GM12874 (cell line): ENCODE results near the gene HACD2.

Source experiments
- TF ChIP-seq, protein P1 (sequence below): IDR thresholded peaks from 2 replicates; pipeline ENCODE4 v1.5.1; 2011; ENCODE audit warnings: low read depth, mild to moderate bottlenecking, control low read depth, low read length, moderate library complexity; ENCODE audit not compliant: insufficient read depth

HACD2 gene

DNA sequence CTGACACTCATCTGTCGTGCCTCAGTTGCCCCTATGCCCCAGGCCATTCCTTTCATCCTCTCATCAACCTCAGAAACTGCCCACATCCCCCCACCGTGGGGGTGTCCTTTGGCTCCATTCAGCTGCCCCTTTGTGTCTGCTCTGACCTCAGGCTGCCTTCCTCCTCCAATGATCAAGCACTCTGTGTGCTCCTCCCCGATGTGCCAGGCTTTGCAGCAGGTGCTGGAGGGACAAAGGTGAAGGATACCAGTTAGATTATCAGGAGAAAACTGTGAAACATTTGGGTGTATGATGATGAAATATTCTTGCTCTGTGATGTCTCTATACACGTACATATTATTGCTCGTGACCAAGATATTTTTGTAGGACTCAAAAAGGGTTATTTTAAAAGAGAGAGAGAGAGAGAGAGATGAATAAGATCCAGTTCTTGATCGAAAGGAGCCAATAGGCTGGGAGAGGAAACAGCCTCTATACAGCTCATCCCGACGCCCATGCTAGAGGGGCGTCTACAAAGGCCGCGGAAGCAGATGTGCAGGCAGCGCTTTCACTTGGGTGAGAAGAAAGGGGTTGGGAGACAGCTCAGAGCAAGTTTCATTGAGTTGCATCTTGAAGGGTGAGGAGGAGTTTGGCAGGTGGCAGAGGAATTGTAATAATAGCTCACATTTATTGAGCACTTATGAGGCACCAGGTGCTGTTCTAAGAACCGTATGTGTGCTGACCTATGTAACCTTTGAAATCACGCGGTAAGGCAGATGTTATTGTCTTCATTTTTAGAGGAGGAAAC is 107.7 kb downstream of the HACD2 start:
- TF ChIP-seq, protein P1, sequence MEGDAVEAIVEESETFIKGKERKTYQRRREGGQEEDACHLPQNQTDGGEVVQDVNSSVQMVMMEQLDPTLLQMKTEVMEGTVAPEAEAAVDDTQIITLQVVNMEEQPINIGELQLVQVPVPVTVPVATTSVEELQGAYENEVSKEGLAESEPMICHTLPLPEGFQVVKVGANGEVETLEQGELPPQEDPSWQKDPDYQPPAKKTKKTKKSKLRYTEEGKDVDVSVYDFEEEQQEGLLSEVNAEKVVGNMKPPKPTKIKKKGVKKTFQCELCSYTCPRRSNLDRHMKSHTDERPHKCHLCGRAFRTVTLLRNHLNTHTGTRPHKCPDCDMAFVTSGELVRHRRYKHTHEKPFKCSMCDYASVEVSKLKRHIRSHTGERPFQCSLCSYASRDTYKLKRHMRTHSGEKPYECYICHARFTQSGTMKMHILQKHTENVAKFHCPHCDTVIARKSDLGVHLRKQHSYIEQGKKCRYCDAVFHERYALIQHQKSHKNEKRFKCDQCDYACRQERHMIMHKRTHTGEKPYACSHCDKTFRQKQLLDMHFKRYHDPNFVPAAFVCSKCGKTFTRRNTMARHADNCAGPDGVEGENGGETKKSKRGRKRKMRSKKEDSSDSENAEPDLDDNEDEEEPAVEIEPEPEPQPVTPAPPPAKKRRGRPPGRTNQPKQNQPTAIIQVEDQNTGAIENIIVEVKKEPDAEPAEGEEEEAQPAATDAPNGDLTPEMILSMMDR = no peak

DNA sequence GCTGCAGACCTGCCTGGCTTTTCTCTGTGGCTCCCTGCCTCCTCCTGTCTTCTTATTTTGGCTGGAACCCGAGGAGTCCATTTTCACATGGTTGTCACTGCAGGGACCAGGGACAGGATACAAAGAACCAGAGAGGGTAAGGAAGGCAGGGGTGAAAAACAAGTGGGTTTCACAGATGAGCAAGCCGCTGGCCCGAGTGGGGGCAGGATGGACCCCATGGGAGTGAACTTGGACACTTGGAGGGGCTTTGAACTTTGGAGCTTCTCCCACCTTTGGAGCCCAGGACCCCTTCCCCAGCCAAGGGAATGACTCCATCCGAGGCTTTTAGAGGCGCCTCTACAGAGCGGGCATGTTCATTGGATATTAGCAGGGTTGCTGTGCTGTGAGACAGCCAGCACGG is 109.1 kb downstream of the HACD2 start:
- TF ChIP-seq, protein P1 = no peak

DNA sequence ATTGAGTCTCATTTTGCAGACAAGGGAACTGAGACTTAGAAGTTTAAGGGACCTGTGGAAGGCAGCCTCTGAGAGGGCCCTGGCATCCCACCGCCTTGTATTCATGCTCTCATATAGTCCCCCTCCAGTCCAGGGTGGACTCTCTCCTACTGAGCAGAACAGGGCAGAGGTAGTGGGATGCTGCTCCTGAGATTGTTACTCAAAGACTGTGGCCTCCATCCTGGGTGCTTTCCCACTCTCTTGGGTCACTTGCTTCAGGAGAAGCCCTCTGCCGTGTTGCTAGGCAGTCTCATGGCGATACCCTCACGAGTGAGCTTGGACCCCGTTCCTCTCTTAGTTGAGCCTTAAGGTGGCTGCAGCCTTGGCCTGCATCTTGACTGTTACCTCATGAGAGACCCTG is 113.7 kb downstream of the HACD2 start:
- TF ChIP-seq, protein P1 = no peak

DNA sequence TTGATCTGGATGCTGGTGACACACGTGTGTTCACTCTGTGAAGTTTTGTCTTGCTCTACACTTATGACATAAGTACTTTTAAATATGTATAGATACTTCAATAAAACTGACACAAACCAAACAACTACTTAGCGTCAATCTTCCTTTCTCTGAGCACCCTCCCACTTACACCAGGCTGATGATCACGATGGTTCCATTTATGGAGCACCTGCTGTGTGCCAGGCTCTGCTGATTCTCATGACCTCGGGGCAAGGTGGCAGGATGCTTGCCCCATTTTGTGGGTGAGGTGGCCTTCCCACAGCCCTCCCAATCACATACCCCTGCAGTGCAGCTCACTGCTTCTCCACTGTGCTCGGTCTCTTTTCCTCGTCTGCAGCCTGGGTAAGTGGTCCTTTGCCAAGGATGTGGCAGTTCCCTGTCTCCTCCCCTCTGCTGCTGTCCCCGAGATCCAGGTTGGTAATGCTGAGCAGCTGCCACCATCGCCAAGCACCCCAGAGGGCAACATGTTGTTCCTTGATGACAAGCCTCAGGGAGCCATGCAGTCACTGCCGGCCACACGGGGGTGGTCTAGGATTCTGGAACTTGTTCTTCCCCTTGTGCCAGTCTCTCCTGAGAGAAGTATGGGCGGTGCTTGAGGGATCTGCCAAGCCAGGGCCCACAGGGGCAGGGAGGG is 115.4 kb downstream of the HACD2 start:
- TF ChIP-seq, protein P1 = no peak

DNA sequence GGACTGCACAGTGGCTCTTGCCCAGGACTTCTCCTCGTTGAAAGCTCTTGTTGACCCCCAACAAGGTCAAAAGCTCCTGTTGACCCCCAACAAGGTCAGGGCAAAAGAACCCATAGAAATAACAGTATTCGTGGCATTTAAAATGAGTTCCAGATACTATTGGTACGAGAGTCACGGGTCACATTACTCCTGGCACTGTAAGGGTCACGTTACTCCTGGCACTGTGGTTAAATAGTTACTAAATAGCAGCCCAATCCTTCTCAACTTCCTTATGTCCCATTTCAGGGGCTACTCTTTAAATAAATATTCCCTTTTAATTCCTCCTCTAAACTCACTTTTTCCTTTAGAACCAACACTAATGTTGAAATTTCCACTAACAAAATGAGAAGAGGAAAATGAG is 117.8 kb downstream of the HACD2 start:
- TF ChIP-seq, protein P1 = no peak

DNA sequence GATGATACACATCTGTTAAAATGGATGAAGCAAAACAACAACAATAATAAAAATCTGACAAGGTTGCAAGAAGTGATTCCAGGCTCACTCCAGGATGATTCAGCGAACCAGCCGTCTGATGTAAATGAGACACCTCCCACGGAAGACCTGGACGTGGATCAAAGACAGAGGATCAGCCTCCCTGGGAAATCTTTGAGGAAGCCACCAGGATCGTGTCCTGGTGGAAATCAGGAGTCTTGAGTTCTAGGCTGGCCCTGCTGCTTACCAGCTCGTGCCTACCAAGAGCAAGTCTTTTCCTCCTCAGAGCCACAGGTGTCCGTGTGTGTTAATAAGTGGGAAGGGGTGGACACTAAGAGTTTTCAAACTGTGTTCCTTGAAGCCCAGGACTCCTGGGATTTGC is 120.6 kb downstream of the HACD2 start:
- TF ChIP-seq, protein P1 = no peak

DNA sequence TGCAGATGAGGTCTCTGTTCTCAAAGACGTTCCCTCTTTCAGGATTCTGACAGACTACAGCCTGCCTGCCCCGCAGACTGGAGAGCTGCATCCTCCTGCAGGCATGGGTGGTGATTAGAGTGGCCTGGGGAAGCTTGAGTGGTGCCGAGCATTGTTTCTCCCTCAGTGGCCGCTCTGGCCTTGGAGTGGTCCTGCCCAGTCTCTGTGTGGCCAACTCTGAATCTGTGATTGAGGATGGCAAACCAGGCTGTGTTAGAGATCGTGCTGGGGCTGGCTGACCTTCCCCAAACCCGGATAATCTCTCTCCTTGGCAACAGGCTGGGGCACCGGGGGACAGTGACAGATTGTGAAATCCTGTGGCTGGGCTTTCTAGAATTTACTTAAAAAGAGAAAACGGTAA is 125.0 kb downstream of the HACD2 start:
- TF ChIP-seq, protein P1 = no peak
